ENCODE results near the gene REM1.

The REM1 gene

DNA sequence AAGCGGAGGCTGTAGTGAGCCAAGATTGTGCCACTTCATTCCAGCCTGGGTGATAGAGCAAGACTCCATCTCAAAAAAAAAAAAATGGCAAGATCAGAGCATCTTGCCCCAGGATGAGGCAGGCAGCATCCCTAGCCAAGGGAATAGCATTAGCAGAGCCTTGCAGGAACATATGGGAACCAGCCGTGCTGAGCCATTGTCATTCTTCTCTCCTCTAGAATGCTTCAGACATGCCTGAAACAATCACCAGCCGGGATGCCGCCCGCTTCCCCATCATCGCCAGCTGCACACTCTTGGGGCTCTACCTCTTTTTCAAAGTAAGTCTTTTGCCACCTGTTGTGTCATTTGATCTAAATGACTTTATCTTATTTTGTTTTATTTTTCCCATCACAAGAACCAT, 52.2 kb downstream of the REM1 start:
- DNase-seq = no peak

Data from NCI-H1105 (cell line).